ENCODE data around the gene SFXN1. TPM values are rescaled to one million over a fixed set of nuclear protein-coding genes. Genes with fewer than 3 reads are reported as not detected.

Gene SFXN1
- total and polyA plus RNA-seq, 9 donors, result 15.4 to 22.7 (median 20.5) TPM

DNA sequence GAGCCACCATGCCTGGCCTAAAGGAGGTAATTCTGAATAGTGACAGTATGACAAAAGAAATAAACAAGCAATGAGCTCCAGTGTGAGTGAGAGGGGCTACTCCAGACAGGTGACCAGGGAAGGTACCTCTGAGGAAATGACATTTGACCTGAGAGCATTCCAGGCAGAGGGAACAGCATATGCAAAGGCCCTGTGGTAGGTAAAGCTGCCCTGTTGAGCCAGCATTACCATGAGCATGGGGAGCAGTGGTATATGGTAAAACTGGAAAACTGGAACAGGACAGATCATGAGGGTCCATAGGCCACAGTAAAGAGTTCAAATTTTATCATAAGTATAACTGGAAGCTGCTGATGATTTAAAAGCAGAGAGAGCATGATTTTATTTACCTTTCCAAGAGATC is 6.0 kb upstream of the SFXN1 start:
- Histone ChIP-seq H3K4me1 (ENCODE audit: control insufficient read depth, insufficient read depth, low read length) (no peaks in the 10 kb centered on the region), H3K36me3 (ENCODE audit: control insufficient read depth, insufficient read depth, low read length) (no peaks in the 10 kb centered on the region), H3K9me3 (replicated peaks; ENCODE audit: control insufficient read depth, low read depth, low read length) (no peaks in the 10 kb centered on the region), H3K27me3 (ENCODE audit: control insufficient read depth, insufficient read depth, low read length) (peaks cover 12% of the 10 kb centered on the region), H3K4me3 (ENCODE audit: low read length) (no peak overlapping the region), H3K27ac (ENCODE audit: low read length) (no peak overlapping the region)
- DNase-seq, result no peak

DNA sequence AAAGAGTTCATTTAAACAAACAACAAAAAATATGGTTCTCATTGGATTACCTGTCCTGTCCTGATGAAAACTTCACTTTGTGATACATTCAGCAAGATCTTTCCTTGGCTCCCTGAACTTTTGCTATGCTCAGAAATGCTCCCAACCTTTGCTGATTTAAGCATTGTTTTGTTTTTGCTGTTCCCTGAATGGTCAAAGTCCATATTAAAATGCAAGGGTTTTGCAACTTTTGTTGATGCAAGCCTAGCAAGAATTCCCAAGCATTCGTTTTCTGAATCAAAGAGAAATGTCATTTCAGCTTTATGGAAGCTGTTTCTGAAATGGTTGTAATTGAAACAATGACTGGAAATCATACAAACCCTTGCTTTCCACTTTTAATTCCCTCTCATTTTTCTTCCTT is 3.1 kb upstream of the SFXN1 start:
- Histone ChIP-seq H3K4me3 (ENCODE audit: low read length) (no peak overlapping the region), H3K27ac (ENCODE audit: low read length) (no peak overlapping the region), H3K4me1 (ENCODE audit: control insufficient read depth, insufficient read depth, low read length) (peaks cover 9% of the 10 kb centered on the region), H3K36me3 (ENCODE audit: control insufficient read depth, insufficient read depth, low read length) (no peaks in the 10 kb centered on the region), H3K9me3 (replicated peaks; ENCODE audit: control insufficient read depth, low read depth, low read length) (no peaks in the 10 kb centered on the region), H3K27me3 (ENCODE audit: control insufficient read depth, insufficient read depth, low read length) (peaks cover 9% of the 10 kb centered on the region)
- WGBS (ENCODE audit: insufficient coverage), result no CpG with 5 or more reads among the region's 1 CpG
- no peak for DNase-seq

DNA sequence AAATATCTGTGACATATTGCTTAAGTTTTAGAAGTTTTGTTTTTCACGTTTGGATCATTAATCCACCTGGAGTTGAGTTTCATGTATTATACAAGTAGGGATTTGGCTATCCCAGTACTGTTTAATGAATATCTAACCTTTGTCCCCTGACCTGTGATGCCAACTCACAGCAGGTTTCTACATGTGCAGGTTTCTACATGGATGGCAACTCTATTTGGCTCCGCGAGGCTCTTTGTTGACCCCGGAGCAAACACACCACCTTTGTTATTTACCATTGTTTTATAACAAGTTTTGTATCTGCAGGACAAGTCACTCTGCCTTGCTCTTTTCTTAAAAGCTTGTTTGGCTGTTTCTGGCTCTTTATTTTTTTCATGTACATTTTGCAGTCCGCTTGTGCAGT is 920 bp upstream of the SFXN1 start:
- 90% methylated on average over 2 of the region's 5 CpGs for WGBS (ENCODE audit: insufficient coverage)
- DNase-seq, result no peak
- Histone ChIP-seq H3K4me3 (ENCODE audit: low read length) (no peak overlapping the region), H3K27ac (ENCODE audit: low read length) (no peak overlapping the region), H3K9me3 (replicated peaks; ENCODE audit: control insufficient read depth, low read depth, low read length) (no peaks in the 10 kb centered on the region), H3K4me1 (ENCODE audit: control insufficient read depth, insufficient read depth, low read length) (peaks cover 9% of the 10 kb centered on the region), H3K27me3 (ENCODE audit: control insufficient read depth, insufficient read depth, low read length) (peaks cover 8% of the 10 kb centered on the region), H3K36me3 (ENCODE audit: control insufficient read depth, insufficient read depth, low read length) (peaks cover 5% of the 10 kb centered on the region)

DNA sequence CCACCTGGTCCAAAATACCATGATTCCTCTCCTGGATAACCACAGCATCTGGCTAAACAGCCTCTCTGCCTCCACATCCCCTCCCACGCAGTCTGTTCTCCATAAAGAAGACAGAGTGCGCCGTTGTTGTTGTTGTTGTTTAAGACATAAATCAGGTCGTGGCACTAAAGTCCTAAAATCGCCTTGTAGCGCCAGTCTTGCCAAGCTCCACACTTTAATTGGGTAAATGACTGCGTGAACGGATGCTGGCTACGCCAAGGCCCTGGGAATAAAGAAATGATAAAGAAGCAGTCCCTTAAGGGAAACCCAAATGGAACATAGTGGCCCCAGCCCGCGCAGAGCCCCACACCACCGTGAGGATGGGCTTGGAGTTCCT is 364 bp upstream of the SFXN1 start:
- Histone ChIP-seq H3K4me3 (ENCODE audit: low read length) (peak overlapping the region; percentile 65), H3K27ac (ENCODE audit: low read length) (no peak overlapping the region), H3K4me1 (ENCODE audit: control insufficient read depth, insufficient read depth, low read length) (peaks cover 9% of the 10 kb centered on the region), H3K27me3 (ENCODE audit: control insufficient read depth, insufficient read depth, low read length) (peaks cover 8% of the 10 kb centered on the region), H3K9me3 (replicated peaks; ENCODE audit: control insufficient read depth, low read depth, low read length) (no peaks in the 10 kb centered on the region), H3K36me3 (ENCODE audit: control insufficient read depth, insufficient read depth, low read length) (peaks cover 5% of the 10 kb centered on the region)
- no peak for DNase-seq
- 4% methylated on average over 9 of the region's 12 CpGs for WGBS (ENCODE audit: insufficient coverage)

DNA sequence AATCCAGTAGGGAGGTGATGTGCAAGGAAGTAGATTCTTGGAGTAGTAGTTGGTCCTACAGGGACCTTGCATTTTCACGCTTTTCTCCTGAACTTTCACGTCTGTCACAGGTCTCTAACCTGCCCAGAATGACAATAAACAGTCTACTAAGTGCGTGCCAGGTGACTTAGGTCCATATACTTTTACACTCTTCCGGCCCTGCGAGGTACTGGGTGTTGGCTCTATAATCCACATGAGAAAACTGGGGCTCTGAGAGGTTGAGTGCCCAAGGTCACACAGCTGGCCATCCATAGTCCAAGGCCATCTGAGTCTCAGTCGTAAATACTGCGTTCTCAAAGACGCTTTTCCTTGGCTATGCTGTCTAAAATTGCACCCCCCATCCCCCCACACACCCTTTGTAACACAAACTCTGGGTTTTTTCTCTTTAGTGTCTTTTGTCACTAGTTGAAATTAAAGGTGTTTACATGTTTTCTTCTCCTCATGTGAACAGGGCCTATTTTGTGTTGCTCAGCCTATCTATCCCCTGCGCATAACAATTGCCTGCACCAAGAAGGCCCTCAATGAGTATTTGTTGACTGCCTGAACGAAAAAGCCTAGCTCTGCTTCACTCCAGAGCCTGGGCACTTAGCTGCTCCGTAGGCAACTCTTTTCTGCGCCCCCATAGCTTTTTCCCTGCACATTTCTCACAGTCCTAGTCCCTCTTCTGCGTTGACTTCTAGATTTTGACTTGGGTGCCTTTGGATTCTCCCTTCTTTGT is 943 bp downstream of the SFXN1 start:
- H3K4me3 ChIP-seq (ENCODE audit: low read length), result peak overlapping the region; percentile 65
- peaks cover 3% of the 10 kb centered on the region for H3K9me3 ChIP-seq (replicated peaks; ENCODE audit: control insufficient read depth, low read depth, low read length)
- WGBS (ENCODE audit: insufficient coverage), result 37% methylated on average over 9 of the region's 13 CpGs
- no peak for DNase-seq
- H3K36me3 ChIP-seq (ENCODE audit: control insufficient read depth, insufficient read depth, low read length), result peaks cover 12% of the 10 kb centered on the region
- peaks cover 9% of the 10 kb centered on the region for H3K4me1 ChIP-seq (ENCODE audit: control insufficient read depth, insufficient read depth, low read length)
- H3K27ac ChIP-seq (ENCODE audit: low read length), result peak overlapping the region; percentile 6
- H3K27me3 ChIP-seq (ENCODE audit: control insufficient read depth, insufficient read depth, low read length), result peaks cover 8% of the 10 kb centered on the region

DNA sequence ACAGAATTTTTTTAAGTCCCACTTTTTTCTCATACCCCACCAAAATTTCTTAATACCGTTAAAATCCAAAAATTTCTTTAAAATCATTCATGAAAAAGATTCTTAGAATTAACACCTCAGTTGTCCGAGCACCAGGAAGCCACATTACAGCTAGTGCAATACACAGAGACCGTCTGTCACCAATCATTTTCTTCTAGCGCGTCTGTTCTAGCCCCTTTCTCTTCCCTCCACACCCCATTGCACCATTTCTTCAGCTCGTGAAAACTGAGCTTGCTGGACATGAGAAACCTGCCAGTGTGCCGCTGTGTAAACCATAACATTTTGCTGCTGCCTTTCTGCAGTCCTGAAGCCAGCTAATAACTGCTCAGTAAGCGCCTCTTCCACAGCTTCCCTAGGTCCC is 5.0 kb downstream of the SFXN1 start:
- WGBS (ENCODE audit: insufficient coverage), result 94% methylated on average over 8 of the region's 8 CpGs
- H3K4me1 ChIP-seq (ENCODE audit: control insufficient read depth, insufficient read depth, low read length), result peaks cover 9% of the 10 kb centered on the region
- H3K36me3 ChIP-seq (ENCODE audit: control insufficient read depth, insufficient read depth, low read length), result peaks cover 25% of the 10 kb centered on the region
- no peak overlapping the region for H3K27ac ChIP-seq (ENCODE audit: low read length)
- no peaks in the 10 kb centered on the region for H3K27me3 ChIP-seq (ENCODE audit: control insufficient read depth, insufficient read depth, low read length)
- H3K4me3 ChIP-seq (ENCODE audit: low read length), result no peak overlapping the region
- no peak for DNase-seq
- peaks cover 3% of the 10 kb centered on the region for H3K9me3 ChIP-seq (replicated peaks; ENCODE audit: control insufficient read depth, low read depth, low read length)

DNA sequence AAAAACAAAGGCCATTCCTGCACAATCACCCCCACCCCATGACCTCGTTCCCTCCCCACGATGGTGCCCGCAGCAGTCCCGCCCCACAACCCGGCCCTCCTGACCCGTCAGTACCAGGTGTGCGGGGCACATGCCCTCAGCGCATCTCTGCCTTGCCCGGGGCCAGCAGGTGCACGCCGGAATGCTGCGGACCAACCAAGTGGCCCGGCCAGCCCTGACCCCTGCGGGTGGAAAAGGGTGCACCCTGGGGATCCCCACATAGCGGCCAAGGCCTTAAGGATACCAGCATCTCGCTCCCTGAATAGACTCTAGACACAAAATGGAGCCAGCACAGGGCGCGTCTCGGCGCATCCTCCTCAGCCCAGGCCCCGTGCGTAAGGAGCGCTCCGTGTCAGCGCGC is 6.0 kb downstream of the SFXN1 start:
- DNase-seq, result no peak
- Histone ChIP-seq H3K4me3 (ENCODE audit: low read length) (no peak overlapping the region), H3K4me1 (ENCODE audit: control insufficient read depth, insufficient read depth, low read length) (peaks cover 6% of the 10 kb centered on the region), H3K9me3 (replicated peaks; ENCODE audit: control insufficient read depth, low read depth, low read length) (peaks cover 3% of the 10 kb centered on the region), H3K27ac (ENCODE audit: low read length) (no peak overlapping the region), H3K36me3 (ENCODE audit: control insufficient read depth, insufficient read depth, low read length) (peaks cover 27% of the 10 kb centered on the region), H3K27me3 (ENCODE audit: control insufficient read depth, insufficient read depth, low read length) (no peaks in the 10 kb centered on the region)
- whole genome bisulfite sequencing (ENCODE audit: insufficient coverage), result 97% methylated on average over 26 of the region's 26 CpGs

DNA sequence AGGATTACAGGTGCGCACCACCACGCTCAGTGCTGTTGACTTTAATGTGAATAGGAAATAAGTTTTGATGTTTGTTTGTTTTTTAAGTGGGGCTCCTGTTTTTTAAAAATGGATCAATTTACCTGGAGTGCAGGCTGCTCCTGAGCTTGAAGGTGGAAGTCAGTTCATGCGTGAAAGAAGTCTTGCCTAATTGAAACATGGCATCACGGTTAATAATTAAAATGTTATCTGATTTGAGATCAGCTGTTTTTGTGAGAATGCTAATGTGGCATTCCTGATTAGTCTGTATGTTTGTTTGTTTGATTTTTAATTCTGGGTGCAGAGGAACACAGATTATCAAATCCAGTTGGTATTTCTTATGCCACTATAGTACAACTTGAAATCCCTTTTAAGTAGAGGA is 6.5 kb downstream of the SFXN1 start:
- H3K36me3 ChIP-seq (ENCODE audit: control insufficient read depth, insufficient read depth, low read length), result peaks cover 32% of the 10 kb centered on the region
- WGBS (ENCODE audit: insufficient coverage), result 100% methylated on average over 4 of the region's 4 CpGs
- H3K27ac ChIP-seq (ENCODE audit: low read length), result no peak overlapping the region
- H3K27me3 ChIP-seq (ENCODE audit: control insufficient read depth, insufficient read depth, low read length), result no peaks in the 10 kb centered on the region
- DNase-seq, result no peak
- peaks cover 1% of the 10 kb centered on the region for H3K4me1 ChIP-seq (ENCODE audit: control insufficient read depth, insufficient read depth, low read length)
- H3K4me3 ChIP-seq (ENCODE audit: low read length), result no peak overlapping the region
- peaks cover 3% of the 10 kb centered on the region for H3K9me3 ChIP-seq (replicated peaks; ENCODE audit: control insufficient read depth, low read depth, low read length)

DNA sequence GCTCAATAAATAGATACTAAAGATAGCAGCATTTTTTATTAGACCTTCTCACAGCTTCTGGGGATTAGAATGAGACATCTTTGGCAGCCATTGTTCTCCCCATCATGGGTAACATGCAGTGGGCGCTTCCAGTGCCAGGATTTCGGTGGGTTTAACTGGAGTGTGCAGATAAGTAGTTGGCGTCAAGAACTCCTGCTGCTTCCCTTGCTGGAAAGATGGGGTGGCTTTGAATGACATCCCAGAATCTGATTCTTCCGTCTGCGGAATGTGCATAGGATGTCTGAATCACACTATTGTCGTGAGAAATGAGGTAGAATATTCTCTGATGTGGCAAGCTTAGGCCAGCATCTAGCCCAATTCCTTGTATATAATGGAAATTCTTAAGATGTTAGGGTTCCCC is 7.3 kb downstream of the SFXN1 start:
- 100% methylated on average over 1 of the region's 6 CpGs for WGBS (ENCODE audit: insufficient coverage)

DNA sequence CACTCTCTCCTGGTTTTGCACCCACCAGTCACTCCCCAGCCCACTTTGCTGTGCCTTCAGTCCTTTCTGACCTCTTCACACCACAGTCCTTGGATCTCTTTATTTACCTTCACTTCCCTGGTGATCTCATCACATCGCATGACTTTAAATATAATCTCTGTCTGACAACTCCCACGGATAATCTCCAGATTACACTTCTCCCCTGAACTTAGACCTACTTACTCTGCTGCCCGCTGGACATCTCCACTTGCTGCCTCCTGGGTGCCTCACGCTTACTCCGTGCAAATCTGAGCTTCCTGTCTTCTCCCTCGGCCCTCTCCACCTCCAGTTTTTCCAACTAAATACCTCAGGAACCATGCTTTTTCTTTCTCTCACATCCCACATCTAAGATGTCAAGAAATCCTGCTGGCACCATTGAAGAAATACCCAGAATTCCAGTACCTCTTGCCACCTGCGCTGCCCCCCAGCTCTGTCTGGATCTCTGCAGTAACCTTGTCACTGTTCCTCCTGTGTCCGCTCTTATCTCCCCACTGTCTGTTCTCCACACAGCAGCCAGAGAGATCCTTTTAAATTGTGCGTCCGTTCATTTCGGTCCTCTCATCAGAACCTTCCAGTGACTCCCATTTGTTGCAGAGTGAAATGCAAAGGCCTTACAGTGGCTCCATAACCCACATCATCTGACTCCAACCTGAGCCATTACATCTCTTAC is 9.3 kb downstream of the SFXN1 start:
- Histone ChIP-seq H3K27ac (ENCODE audit: low read length) (no peak overlapping the region), H3K4me3 (ENCODE audit: low read length) (no peak overlapping the region), H3K4me1 (ENCODE audit: control insufficient read depth, insufficient read depth, low read length) (no peaks in the 10 kb centered on the region), H3K36me3 (ENCODE audit: control insufficient read depth, insufficient read depth, low read length) (peaks cover 37% of the 10 kb centered on the region), H3K9me3 (replicated peaks; ENCODE audit: control insufficient read depth, low read depth, low read length) (peaks cover 3% of the 10 kb centered on the region), H3K27me3 (ENCODE audit: control insufficient read depth, insufficient read depth, low read length) (no peaks in the 10 kb centered on the region)
- no peak for DNase-seq
- 90% methylated on average over 11 of the region's 11 CpGs for WGBS (ENCODE audit: insufficient coverage)

More for the DNA sequence above, 7.3 kb downstream of the SFXN1 start:
- DNase-seq, result no peak
- no peak overlapping the region for H3K4me3 ChIP-seq (ENCODE audit: low read length)
- peaks cover 3% of the 10 kb centered on the region for H3K9me3 ChIP-seq (replicated peaks; ENCODE audit: control insufficient read depth, low read depth, low read length)
- H3K4me1 ChIP-seq (ENCODE audit: control insufficient read depth, insufficient read depth, low read length), result no peaks in the 10 kb centered on the region
- H3K36me3 ChIP-seq (ENCODE audit: control insufficient read depth, insufficient read depth, low read length), result peaks cover 32% of the 10 kb centered on the region
- no peak overlapping the region for H3K27ac ChIP-seq (ENCODE audit: low read length)
- no peaks in the 10 kb centered on the region for H3K27me3 ChIP-seq (ENCODE audit: control insufficient read depth, insufficient read depth, low read length)

Measured in muscle of leg (tissue), 11 donors.